SU-DHL-6 (cell line): ENCODE results near the gene FOXA1.

Experiments
- EZH2phosphoT487 ChIP-seq: fragments of 200-600 bp; sonication (generic), shearing (Covaris generic); conservative IDR thresholded peaks from 2 replicates; pipeline ENCODE4 v1.6.1; 2018; ENCODE audit warnings: mild to moderate bottlenecking, antibody characterized with exemption, low read length, moderate library complexity, mixed read lengths
- TF ChIP-seq, protein P1 (sequence below): fragments of 200-600 bp; sonication (generic); IDR thresholded peaks from one replicate; pipeline ENCODE4 v1.5.1; 2017; ENCODE audit warnings: antibody characterized with exemption, mild to moderate bottlenecking, low read length, moderate library complexity; ENCODE audit not compliant: insufficient read depth, poor library complexity, severe bottlenecking

- TF ChIP-seq, protein P1, sequence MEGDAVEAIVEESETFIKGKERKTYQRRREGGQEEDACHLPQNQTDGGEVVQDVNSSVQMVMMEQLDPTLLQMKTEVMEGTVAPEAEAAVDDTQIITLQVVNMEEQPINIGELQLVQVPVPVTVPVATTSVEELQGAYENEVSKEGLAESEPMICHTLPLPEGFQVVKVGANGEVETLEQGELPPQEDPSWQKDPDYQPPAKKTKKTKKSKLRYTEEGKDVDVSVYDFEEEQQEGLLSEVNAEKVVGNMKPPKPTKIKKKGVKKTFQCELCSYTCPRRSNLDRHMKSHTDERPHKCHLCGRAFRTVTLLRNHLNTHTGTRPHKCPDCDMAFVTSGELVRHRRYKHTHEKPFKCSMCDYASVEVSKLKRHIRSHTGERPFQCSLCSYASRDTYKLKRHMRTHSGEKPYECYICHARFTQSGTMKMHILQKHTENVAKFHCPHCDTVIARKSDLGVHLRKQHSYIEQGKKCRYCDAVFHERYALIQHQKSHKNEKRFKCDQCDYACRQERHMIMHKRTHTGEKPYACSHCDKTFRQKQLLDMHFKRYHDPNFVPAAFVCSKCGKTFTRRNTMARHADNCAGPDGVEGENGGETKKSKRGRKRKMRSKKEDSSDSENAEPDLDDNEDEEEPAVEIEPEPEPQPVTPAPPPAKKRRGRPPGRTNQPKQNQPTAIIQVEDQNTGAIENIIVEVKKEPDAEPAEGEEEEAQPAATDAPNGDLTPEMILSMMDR, result no peak
- TF ChIP-seq EZH2phosphoT487, result no peak
Observed at GRCh38 chr14:37583358-37584210, 11.5 kb downstream of the FOXA1 start.
